Thyroid gland (tissue), 4 donors: ENCODE data around the gene ZYG11A. TPM values are rescaled to one million over a fixed set of nuclear protein-coding genes. Genes with fewer than 3 reads are reported as not detected.
"Not testable (repeated sequence)": the region's sequence is repeated elsewhere in the genome, so short reads cannot be mapped to it uniquely, and the experiment has no call there.

Source experiments
- DNase-seq, 2 donors: peaks; one replicate each; pipeline ENCODE4 v3.0.0-alpha.2; 2019
- H3K27ac ChIP-seq, 3 donors: fragments of 200-600 bp; sonication (generic); 1 replicate in 2 of 3; 2 replicates in 1 of 3; pipeline ENCODE4 v1.5.1; 2016 to 2019; ENCODE audit warnings: mild to moderate bottlenecking in 1 of 3, moderate library complexity in 1 of 3
- H3K27me3 ChIP-seq: fragments of 200-600 bp; sonication (generic); one replicate; pipeline ENCODE4 v1.5.1; 2019
- H3K36me3 ChIP-seq, 2 donors: fragments of 200-600 bp; sonication (generic); one replicate each; pipeline ENCODE4 v1.5.1; 2016 to 2019
- H3K4me1 ChIP-seq, 2 donors: fragments of 200-600 bp; sonication (generic); one replicate each; pipeline ENCODE4 v1.5.1; 2017 to 2019
- H3K4me3 ChIP-seq, 3 donors: fragments of 200-600 bp; sonication (generic); replicated peaks in 1 of 3; 1 replicate in 2 of 3; 2 replicates in 1 of 3; pipeline ENCODE4 v1.5.1; 2016; ENCODE audit warnings: mild to moderate bottlenecking in 1 of 3
- H3K9me3 ChIP-seq: fragments of 200-600 bp; sonication (generic); one replicate; pipeline ENCODE4 v1.5.1; 2017
- CTCF ChIP-seq, 6 experiments: fragments of 200-600 bp in 3 of 6; fragments of 450-650 bp in 3 of 6; sonication (generic) in 3 of 6; IDR thresholded peaks; one replicate each; pipeline ENCODE4 v1.5.1; 2016 to 2019; ENCODE audit warnings: antibody characterized with exemption in 6 of 6, mild to moderate bottlenecking in 2 of 6, inconsistent platforms in 1 of 6, moderate library complexity in 1 of 6
- POLR2A ChIP-seq, 2 donors: fragments of 450-650 bp; IDR thresholded peaks; one replicate each; pipeline ENCODE4 v1.6.1; 2017; ENCODE audit warnings: antibody characterized with exemption in 2 of 2, mild to moderate bottlenecking in 2 of 2, moderate library complexity in 1 of 2
- WGBS, 2 donors: methylation state at CpG; one replicate each; pipeline ENCODE4 v1.1.5; 2017; 5-methylcytosine and 5-hydroxymethylcytosine counted together
- intact Hi-C: fragments of 100-400 bp; cut with DNase I; formaldehyde crosslinking; loops from one replicate; pipeline ENCODE4 v1.15.1; 2023
- total RNA-seq, 4 donors: library from RNA; depleted of rRNA; stranded (reverse); fragments of >200 nt; gene quantifications; one replicate each; pipeline ENCODE4 v1.2.3, GENCODE V29; 2016

The ZYG11A gene
- total RNA-seq, 4 donors from 2014 or later: 4.0 to 9.3 (median 5.9) TPM

- Histone ChIP-seq H3K4me3 (no peak overlapping the region), H3K4me1 (peaks cover 21 to 28% of the 10 kb centered on the region in 2 donors), H3K9me3 (no peaks in the 10 kb centered on the region), H3K27ac (peak overlapping the region in 2 of 3 donors; percentile 66), H3K36me3 (no peaks in the 10 kb centered on the region), H3K27me3 (no peaks in the 10 kb centered on the region)
- WGBS, 2 donors: 79 to 81% methylated on average over 4 of the region's 4 CpGs
- intact Hi-C loops: no loop called here
- no peak for DNase-seq
- no peak for TF ChIP-seq POLR2A (IDR thresholded peaks at IDR 0.05)
- TF ChIP-seq CTCF (IDR thresholded peaks at IDR 0.05): no peak
Observed at GRCh38 chr1:52857443-52857842, 14.9 kb downstream of the ZYG11A start.

- H3K4me1 ChIP-seq: peaks cover 24% of the 10 kb centered on the region in 2 donors
- TF ChIP-seq CTCF (IDR thresholded peaks at IDR 0.05): no peak
- WGBS, 2 donors: 88 to 92% methylated on average over 2 of the region's 2 CpGs
- H3K4me3 ChIP-seq: no peak overlapping the region
- no peaks in the 10 kb centered on the region for H3K36me3 ChIP-seq
- H3K27ac ChIP-seq: peak overlapping the region in 2 of 3 donors; percentile 2 to 21
- intact Hi-C loops: no loop called here
- DNase-seq: no peak
- H3K9me3 ChIP-seq: no peaks in the 10 kb centered on the region
- H3K27me3 ChIP-seq: no peaks in the 10 kb centered on the region
Observed at GRCh38 chr1:52862666-52863458, 20.3 kb downstream of the ZYG11A start.

- Histone ChIP-seq H3K4me1 (peaks cover 11 to 16% of the 10 kb centered on the region in 2 donors), H3K4me3 (no peak overlapping the region), H3K27me3 (no peaks in the 10 kb centered on the region), H3K9me3 (no peaks in the 10 kb centered on the region), H3K36me3 (no peaks in the 10 kb centered on the region), H3K27ac (peak overlapping the region; percentile 23 to 74 (median 68))
- no peak for DNase-seq
- TF ChIP-seq POLR2A (IDR thresholded peaks at IDR 0.05): no peak
- TF ChIP-seq CTCF (IDR thresholded peaks at IDR 0.05): no peak
- WGBS, 2 donors: 22 to 50% methylated on average over 2 of the region's 2 CpGs
- intact Hi-C loops: no loop called here
Observed at GRCh38 chr1:52867087-52867863, 24.7 kb downstream of the ZYG11A start.

- DNase-seq, H3K4me3 ChIP-seq: not testable (repeated sequence)
- 91 to 95% methylated on average over 21 to 22 of the region's 29 CpGs for WGBS, 2 donors
Observed at GRCh38 chr1:52869727-52870126, 27.2 kb downstream of the ZYG11A start.

GRCh38 chr1:52876843-52877242 is 34.3 kb downstream of the ZYG11A start:
- 33 to 35% methylated on average over 2 of the region's 2 CpGs for WGBS, 2 donors
- H3K4me3 ChIP-seq: no peak overlapping the region
- H3K27ac ChIP-seq: peak overlapping the region; percentile 73 to 84 (median 82)
- intact Hi-C loops: no loop called here
- H3K9me3 ChIP-seq: no peaks in the 10 kb centered on the region
- peaks cover 24 to 39% of the 10 kb centered on the region in 2 donors for H3K4me1 ChIP-seq
- DNase-seq: peak; percentile 69 to 77
- TF ChIP-seq CTCF (IDR thresholded peaks at IDR 0.05) (no peak), POLR2A (IDR thresholded peaks at IDR 0.05) (no peak)
- H3K36me3 ChIP-seq: no peaks in the 10 kb centered on the region
- H3K27me3 ChIP-seq: no peaks in the 10 kb centered on the region

More at GRCh38 chr1:52869727-52870126, 27.2 kb downstream of the ZYG11A start:
- peaks cover 7 to 11% of the 10 kb centered on the region in 2 donors for H3K4me1 ChIP-seq
- H3K27ac ChIP-seq, H3K36me3 ChIP-seq, H3K9me3 ChIP-seq, intact Hi-C loops, H3K27me3 ChIP-seq: not testable (repeated sequence)
